HEK293 (cell line): ENCODE measurements around the gene LY86.

Experiments
- CTCF ChIP-seq: fragments of 450-650 bp; formaldehyde crosslinking; IDR thresholded peaks from 2 replicates; pipeline ENCODE4 v1.5.1; 2016; ENCODE audit warnings: missing biosample characterization, missing genetic modification characterization
- KLF9 ChIP-seq: fragments of 450-650 bp; formaldehyde crosslinking; IDR thresholded peaks from 2 replicates; pipeline ENCODE4 v1.5.1; 2016; ENCODE audit warnings: missing biosample characterization, missing genetic modification characterization, low read depth
- ZBTB10 ChIP-seq: fragments of 450-650 bp; formaldehyde crosslinking; IDR thresholded peaks from 2 replicates; pipeline ENCODE4 v1.5.1; 2016; ENCODE audit warnings: missing biosample characterization, missing genetic modification characterization
- ZNF473 ChIP-seq: fragments of 450-650 bp; formaldehyde crosslinking; IDR thresholded peaks from 2 replicates; pipeline ENCODE4 v1.5.1; 2017; ENCODE audit warnings: missing biosample characterization, missing genetic modification characterization
- ZNF518A ChIP-seq: fragments of 450-650 bp; formaldehyde crosslinking; conservative IDR thresholded peaks from 2 replicates; pipeline ENCODE4 v1.5.1; 2016; ENCODE audit warnings: low read depth, missing biosample characterization, missing genetic modification characterization
- ZNF544 ChIP-seq: fragments of 450-650 bp; formaldehyde crosslinking; IDR thresholded peaks from 2 replicates; pipeline ENCODE4 v1.5.0; 2017; ENCODE audit warnings: missing biosample characterization, missing genetic modification characterization
- ZNF639 ChIP-seq: fragments of 450-650 bp; formaldehyde crosslinking; IDR thresholded peaks from 2 replicates; pipeline ENCODE4 v1.5.1; 2016; ENCODE audit warnings: missing biosample characterization, missing genetic modification characterization
- ZNF658 ChIP-seq: fragments of 450-650 bp; formaldehyde crosslinking; IDR thresholded peaks from 2 replicates; pipeline ENCODE4; 2016; ENCODE audit warnings: missing biosample characterization, missing genetic modification characterization
- ZSCAN30 ChIP-seq: fragments of 450-650 bp; IDR thresholded peaks from 2 replicates; pipeline ENCODE4 v1.5.1; 2018; ENCODE audit warnings: missing biosample characterization, mild to moderate bottlenecking, missing genetic modification characterization, moderate library complexity

GRCh38 chr6:6631053-6631452, 42.5 kb downstream of the LY86 start:
- no peak for TF ChIP-seq CTCF (tag by site-specific recombination)
- TF ChIP-seq ZNF658 (tag by site-specific recombination): no peak
- no peak for TF ChIP-seq ZSCAN30
- no peak for TF ChIP-seq ZNF473
- TF ChIP-seq ZNF544 (tag by site-specific recombination): no peak
- TF ChIP-seq KLF9 (tag by site-specific recombination): no peak
- TF ChIP-seq ZNF639 (tag by site-specific recombination): no peak
- no peak for TF ChIP-seq ZNF518A (tag by site-specific recombination)
- TF ChIP-seq ZBTB10 (tag by site-specific recombination): no peak
